HG03469 (cell line): ENCODE data around the gene AFAP1L2.
"Not testable (repeated sequence)": the region's sequence is repeated elsewhere in the genome, so short reads cannot be mapped to it uniquely, and the experiment has no call there.

Experiments
- ATAC-seq: cut with Tn5 transposase; IDR thresholded peaks from one replicate; pipeline ENCODE4 v1.9.1; 2021; ENCODE audit warnings: mild to moderate bottlenecking, moderate library complexity, moderate number of reproducible peaks; ENCODE audit not compliant: unreplicated experiment

Gene AFAP1L2

DNA sequence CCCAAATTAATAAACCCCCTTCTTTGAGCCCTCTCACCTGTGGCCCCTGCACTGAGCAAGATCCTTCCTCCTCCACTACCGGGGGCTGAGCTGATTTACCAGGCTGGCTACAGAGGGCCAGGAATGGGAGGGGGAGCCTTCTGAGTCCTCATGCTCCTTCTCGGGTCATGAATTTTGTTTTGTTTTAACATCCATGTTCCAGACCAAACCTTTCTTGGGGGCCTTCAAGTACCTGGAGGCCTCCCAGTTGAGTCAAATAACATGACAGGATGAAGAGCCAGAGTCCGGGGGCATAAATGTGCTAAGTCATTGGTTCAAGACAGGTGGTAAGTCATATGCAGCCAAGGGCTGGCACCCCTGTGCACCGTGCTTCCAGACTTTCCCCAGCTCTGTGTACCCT is 39.6 kb downstream of the AFAP1L2 start:
- no peak for ATAC-seq

DNA sequence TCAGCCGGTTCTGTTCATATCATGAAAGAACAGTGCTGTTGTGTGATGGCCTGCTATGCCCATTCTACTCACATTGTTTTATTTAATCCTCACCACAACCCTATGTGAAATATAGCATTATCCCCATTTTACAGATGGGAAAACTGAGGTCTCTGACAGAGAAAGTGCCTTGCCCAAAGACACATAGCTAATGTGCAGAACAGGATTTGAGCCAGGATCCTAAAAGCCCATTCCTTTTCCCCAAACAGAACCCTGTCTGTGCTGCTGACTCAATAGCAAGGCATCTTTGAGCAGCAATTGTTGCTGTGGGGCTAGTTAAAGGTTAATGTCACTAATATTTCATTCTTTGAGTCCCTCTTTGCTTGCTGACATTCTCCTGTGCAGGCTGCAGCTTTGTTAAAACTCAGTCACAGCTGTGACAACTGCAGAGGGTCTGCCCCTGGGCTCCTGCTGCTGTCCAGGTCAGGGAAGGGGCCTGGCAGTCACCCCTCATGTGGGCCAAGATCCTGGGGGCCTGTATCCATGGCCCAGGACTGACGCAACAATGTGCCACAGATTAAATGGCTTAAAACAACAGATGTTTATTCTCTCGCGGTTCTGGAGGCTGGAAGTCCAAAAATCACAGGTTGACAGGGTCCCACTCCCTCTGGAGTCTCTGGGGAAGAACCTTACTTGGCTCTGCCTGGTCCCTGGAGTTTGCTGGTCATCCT is 40.4 kb downstream of the AFAP1L2 start:
- ATAC-seq = no peak

DNA sequence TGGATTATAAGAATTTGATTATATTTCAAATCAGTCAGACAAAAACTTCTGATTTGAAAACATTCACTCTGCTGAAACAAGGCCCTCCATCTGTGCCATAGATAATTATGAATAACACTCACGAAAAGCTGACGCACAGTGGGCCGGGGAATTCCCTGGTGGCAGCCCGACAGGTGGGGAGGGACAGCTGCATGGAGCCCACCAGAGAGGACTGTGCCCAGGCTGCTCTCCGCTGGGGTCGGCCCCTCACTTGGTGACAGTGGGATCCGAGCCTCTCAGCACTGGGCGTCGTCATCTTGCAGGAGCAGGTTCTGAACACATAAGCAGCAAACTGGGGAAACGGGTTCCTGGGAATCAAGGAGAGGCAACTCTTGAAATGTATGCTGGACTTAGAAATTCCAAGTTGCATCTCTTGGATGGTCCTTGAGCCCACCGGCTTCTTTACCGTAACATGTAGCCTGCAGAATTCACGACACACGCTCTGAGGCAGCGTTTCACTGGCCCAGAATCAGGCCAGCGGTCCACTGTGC is 41.4 kb downstream of the AFAP1L2 start:
- ATAC-seq = no peak

DNA sequence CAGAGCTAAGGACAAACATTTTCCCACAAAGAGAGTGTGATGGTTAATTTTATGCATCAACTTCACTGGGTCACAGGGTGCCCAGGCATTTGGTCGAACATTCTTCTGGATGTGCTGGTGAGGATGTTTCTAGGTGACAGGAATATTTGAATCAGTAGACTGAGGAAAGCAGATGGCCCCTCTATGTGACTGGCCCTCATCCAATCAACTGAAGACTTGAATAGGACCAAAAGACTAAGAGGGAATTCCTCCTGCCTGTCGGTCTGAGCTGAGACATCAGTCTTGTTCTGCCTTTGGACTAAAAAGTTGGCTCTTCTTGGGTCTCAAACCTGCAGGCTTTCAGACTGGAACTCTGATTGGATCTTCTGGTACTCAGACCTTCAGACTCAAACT is 44.4 kb downstream of the AFAP1L2 start:
- no peak for ATAC-seq

DNA sequence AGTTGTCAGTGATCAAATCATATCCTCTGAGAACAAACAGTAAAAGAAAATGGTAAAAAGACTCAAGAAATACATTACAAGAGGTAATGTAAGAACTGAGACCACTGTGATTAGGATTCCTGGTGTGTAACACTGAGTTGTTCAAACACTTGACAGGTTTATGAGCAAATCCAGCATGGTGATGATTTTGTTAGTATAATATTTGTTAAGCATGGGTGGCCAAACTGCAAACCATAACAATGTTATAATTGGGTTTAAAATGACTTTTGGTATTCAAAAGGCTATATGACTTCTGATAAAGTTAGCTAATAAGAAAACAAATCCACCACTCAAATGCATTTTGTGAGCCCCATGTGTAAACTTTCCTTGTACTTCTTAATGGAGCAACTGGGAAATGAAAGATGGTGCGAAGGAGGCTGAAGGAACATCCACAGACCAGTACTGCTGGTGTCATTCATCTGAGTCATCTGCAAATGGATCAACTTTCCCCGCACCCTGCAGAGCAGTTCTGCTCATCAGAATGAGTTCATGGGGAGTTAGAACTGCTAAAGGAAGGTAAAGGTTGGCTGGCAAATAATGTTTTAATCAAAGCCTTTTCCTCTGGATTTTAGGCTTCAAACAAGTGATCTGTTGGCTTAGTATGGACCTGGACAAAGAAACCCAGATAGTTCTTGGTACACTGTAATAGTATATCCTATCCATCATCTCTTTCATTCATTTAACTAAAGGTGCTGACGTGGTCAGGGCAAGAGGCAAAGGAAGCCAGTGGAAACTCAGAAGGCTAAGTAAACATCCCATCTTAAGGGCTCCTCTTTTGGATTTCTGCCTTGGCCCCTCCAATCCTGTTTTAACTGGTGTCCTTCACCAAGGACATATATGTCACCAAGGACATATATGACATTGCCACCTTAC is 45.0 kb downstream of the AFAP1L2 start:
- ATAC-seq = no peak

DNA sequence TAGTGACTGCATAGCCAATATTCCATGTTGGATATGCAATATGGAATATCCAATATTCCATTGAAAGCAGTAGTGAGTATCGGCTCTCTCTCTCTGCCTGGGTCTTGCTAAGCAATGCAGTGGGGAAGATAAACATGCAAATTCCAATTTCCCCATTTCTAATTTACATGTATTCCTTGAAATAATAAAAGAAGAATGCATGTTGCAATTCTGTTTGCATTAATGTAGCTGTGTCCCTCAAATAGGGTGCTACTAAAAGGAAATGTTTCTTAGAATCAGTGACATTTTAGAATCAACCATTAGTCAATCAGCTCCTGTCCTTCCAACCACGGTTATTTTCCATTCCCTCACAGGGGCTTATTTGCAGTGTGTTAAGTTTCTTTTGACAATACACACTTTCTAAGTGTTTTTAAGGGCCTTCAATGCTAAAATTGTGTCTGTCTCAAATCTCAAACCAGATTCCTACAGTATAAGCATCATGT is 46.7 kb downstream of the AFAP1L2 start:
- no peak for ATAC-seq

DNA sequence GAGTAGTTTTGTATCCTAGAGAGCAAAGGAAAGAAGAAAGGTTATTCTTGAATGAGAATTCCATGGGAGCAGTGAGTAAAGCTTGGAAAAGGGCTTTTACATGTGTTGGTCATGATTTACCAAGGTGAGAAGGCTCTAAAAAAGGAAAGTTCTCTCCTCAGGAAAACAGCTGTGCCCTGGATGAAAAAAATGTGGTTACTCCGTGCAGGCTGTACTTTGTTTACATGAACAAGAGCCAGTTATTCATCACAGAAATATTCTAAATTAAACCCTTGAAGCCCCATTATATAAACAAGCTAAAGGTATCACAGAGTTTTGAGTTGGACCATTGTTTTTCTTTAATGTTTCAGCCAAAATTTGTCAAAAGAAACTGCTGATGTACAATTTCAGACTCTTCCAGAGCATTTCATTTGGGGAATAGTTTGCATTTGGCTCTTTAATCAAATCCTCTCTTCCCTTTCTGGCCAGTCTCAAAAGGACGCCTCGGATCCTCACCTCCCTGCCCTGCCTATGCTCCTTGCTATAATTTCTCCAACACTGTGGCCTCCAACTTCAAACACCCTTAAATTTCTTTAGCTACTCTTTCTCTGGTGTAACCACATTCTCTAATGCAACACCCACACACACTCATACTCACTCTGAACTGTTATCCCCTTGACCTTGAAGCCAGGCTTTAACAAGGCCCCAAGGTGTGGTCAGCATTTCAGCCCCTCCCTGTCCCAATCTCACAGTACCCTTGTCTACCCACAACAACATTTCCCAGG is 47.4 kb downstream of the AFAP1L2 start:
- no peak for ATAC-seq

DNA sequence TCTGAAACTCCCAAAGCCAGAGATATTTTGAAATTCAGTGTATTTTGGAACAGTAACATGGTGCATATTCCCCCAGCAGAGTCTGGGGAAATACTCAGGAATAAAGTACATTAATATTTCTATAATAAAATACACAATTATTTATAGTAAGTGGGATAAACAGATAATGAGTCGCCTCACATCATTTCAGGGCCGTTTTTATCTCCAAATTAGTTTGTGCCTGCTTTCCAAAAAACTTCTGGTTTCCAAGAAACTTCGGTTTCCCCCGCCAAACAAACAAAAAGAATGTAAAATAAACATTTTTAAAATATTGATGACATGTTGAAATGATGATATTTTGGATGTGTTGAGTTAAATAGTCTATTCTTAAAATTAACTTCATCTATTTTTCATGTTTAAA is 48.2 kb downstream of the AFAP1L2 start:
- ATAC-seq = no peak

DNA sequence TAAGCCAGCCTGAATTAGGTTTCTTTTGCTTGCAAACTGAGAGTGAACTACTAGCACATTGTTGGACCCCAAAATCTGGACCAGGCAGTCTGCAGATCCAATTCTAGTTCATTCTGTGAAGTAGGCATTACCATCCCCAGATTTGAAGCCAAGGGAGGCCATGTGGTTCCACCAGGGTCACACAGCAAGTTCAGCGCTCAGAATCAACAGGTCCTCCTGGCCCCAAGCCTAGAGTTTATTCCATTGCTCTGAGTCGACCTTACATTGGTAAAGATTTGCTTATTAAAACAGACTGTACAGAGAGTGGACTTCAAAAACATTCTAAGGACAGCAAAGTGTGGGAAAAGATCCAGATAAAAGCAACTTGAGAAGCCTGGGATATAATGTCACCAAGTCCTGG is 50.9 kb downstream of the AFAP1L2 start:
- no peak for ATAC-seq

DNA sequence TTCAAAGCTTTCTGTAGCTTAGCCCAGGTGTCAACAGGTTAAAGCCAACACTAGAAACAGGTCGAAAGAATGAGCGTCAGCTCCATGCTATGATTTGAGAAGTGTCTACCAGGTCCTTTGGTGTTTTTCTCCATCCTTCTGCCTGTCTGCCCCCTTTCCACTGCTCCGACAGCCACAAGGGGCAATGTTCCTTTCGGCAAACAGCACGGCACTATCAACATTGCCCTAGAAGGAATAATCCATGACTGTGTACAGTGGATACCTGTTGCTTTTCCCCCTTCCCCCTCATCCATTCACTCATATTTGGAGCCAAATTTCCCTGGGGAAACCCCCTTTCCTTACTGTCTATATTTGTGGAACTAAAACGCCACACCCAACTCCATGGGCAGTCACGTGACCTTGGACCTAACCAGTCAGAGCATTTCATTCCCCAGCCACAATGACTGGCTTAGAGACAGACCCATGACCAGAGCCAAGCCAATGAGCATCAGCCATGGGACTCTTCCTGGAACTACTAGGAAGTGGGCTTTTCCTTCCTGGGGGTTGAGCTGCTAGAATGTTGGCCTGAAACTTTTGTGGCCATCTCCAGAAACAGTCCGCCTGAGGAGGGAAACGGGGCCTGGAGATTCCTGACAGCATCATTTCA is 51.5 kb downstream of the AFAP1L2 start:
- no peak for ATAC-seq

DNA sequence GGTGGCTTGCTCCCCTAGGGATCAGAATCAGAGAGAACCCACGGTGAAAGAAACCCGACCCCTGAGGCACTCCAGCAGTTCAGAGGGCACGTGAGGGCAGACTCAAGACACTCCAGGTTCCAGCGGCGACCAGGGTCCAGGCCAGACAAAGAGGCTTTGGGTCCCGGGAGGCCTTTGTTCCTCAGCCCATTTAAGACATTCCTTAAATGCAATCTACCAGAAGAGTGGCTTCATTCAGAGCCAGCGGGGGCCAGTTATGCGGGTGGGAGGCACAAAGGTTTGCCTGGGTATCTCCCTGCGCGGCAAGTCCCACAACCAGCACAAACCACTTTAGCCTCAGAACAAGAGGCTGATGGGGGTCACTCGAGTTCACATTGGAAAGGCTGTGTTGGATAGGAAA is 53.6 kb downstream of the AFAP1L2 start:
- no peak for ATAC-seq

DNA sequence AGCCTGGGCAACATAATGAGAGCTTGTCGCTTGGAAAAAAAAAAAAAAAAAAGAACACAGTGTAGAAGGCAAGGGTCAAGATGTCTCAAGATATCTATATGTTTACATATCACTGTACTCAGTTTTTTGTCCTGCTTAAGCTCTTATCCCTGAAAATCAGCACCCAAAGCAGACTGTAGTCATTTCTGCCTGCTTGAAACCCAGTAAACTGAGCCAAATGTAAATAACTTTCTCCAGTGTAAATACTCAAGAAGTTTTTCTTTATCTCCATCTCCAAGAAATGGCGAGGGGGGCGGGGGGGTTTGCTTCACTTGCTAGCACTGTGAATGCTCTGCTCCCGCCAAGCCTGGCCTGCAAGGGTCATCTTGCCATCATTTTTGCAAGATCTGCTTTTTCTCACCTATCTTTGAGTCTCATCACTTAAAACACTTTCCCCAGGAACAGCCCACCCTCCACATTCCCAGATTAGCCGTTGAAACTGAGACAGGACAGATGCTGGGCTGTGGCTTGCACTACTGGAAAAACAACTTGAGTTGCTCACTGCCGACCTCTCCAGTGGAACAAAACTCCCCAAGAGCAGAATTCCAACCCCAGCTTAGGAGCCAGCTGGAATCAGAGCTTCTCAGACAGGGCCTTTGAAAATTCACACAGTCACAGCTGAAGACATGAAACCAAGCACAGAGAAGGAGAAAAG is 54.6 kb downstream of the AFAP1L2 start:
- ATAC-seq = no peak

DNA sequence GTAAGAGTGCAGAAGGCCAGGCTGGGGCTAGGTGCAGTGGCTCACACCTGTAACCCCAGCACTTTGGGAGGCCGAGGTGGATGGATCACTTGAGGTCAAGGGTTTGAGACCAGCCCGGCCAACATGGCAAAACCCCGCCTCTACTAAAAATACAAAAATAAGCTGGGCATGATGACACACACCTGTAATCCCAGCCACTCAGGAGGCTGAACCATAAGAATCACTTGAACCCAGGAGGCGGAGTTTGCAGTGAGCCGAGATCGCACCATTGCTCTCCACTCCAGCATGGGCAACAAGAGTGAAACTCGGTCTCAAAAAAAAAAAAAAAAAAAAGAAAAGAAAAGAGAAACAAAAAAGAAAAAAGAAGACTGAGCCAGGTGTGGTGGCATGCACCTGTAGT is 55.2 kb downstream of the AFAP1L2 start:
- ATAC-seq = not testable (repeated sequence)

DNA sequence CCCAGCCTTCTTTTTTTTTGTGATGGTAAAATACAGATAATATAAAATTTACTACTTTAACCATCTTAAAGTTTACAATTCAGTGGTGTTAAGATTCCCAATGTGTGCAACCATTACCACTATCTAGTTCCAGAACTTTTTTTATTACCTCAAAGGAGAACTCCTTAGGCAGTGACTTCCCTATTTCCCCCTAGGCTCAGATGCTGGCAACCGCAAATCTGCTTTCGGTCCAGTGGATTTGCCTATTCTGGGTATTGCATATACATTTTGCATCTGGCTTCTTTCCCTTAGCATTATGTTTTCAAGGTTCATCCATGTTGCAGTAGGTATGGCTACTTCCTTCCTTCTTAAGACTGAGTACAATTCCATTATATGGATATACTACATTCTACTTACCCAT is 56.5 kb downstream of the AFAP1L2 start:
- ATAC-seq = no peak

DNA sequence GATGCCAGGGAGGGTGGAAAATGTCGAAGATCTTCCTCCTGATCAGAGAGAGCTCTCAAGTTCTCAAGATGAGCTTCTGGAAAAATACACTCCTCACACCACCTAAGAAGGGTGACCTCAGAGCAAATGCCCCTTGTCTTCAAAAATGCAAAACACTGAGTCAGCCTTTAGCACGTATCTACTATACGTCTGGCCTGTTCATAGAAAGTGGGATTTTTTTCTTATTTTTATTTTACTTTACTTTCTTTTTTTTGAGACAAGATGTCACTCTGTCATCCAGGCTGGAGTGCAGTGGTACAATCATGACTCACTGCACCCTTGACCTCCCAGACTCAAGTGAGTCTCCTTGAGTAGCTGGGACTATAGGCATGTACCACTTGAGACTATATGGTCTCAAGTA is 57.1 kb downstream of the AFAP1L2 start:
- ATAC-seq = no peak

DNA sequence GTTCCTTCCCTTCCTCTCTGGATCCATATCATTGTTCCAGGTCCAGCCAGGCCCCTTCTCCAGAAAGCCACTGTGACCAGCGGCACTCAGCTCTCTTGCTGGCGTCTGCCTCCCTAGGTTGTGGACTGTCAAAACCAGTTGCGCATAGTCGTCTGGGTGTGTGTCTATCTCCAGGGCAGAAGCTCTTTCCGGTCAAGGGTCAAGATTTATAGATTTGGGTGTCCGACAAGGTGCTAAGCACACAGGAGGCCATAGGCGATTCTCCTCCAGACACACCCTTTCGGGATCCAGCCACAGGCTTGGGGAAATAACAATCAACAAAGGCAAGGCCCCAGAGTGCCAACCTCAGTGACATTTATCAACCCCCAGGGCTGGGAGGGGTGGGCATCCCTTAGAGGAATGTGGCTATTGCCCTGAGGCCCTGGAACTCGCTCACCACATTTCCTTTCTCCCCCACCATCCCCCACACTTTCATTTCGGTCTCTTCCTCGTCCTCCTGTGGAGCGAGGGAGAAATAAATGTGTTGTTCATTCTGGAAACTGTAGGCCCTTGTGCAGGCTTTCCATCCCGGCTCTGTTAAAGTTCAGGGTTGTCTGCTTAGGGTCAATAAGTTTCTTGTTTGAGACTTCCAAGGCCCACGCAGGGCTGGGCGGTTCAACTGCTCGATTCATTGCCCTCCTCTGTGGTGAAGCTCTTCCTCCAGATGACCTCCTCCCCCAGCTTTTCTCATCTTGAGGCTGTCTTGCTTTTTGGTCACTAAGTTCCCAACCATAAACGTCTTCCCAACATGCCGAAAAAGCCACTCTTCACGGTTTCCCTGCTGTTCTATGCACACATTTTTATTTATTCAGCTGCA is 57.9 kb downstream of the AFAP1L2 start:
- ATAC-seq = no peak

DNA sequence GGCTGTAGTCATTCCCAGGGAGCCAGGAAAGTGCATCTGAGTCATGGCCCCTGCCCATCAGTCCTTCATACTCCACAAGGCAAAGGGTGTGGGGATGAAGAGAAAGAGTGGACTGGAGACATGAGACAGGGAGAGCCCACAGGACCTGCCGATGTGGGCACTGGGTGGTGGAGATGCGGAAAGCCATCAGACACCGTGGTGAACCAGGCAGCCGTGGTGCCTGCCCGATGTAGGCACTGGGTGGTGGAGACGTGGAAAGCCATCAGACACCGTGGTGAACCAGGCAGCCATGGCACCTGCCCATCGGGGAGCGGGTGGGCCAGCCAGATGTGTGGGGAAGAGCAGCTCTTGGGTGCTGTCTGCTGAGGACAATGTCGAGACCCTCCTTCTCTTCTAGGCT is 58.6 kb downstream of the AFAP1L2 start:
- no peak for ATAC-seq

DNA sequence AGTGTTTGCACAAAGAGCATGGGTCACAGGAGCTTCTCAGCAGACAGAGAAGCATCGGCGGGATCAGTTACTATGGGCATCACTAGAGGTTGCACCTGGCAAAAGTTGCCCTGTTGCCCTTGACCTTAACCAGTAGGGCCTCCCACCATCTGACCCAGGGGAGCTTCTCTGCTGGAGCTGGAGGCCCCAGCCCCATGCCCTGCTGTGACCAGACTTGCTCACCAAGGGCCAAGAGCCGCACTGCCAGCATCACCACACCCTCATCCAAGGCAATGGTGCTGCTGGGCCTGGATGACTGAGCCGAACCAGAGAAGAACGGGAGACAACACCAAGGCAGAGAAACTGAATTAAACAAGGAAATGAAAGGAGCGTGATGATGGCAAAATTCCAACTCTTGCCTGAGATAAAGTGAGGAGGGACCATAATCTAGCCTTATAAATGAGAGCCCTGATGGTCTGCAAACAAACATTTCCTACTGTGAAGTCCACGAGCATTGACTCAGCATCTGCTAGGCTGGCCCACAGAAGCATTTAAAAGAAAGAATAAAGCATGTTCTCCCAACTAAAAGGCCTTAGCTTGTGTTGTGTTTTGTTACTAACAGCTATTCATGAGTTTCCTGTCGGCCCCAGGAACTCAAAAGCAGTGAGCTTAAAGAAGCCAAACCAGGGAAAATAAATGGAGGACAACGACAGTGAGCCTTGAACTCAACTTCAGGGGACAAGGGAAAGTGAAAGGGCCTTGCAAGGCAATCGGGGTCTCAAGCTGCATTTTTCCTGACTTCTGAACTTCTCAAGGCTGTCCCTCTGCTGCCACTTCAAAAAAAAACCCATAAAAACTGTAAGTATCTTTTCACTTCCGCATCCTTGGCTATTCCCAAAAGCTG is 60.4 kb downstream of the AFAP1L2 start:
- ATAC-seq = no peak
